ENCODE measurements around the gene MYH16.
A peak's percentile ranks its signal among the peaks of the same experiment; 100 is the strongest.
"Not testable (repeated sequence)": the region's sequence is repeated elsewhere in the genome, so short reads cannot be mapped to it uniquely, and the experiment has no call there.

MYH16 gene

GRCh38 chr7:99309111-99309510, 36.5 kb downstream of the MYH16 start:
- no peak for DNase-seq

- DNase-seq = no peak
These were observed 37.4 kb downstream of the MYH16 start for GRCh38 chr7:99310004-99310403.

DNA sequence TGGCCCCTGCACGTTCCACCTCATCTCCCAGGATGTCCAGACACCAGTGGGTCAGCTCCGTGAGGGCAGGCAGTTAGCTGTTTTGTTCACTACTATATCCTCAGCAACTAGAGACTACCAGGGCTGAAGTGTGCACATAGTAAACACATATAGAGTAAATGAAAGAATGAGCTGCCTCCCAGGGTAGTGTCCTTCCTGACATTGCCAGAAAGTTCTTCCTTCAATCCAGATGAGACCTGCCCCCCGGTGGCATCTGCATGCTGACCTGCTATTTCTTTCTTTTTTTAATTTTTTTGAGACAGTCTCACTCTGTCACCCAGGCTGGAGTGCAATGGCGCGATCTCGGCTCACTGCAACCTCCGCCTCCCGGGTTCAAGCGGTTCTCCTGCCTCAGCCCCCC, 39.1 kb downstream of the MYH16 start:
- DNase-seq = no peak

GRCh38 chr7:99312316-99313203, 39.9 kb downstream of the MYH16 start:
- peak; percentile 11 to 21 for DNase-seq

DNA sequence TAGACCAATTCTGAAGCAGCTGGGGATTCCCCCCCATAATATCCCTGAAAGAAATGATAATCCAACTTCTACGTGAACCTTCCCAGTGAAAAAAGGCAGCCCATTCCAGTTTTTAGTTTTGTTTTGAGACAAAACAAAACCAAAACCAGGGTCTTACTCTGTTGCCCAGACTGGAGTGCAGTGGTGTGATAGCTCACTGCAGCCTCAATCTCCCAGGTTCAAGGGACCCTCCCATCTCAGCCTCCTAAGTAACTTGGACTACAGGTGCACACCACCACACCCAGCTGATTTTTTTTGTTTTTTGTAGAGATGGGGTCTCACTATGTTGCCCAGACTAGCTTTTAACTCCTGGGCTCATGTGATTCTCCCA, 40.5 kb downstream of the MYH16 start:
- no peak for DNase-seq

- peak in 1 of 2 experiments; percentile 5 for DNase-seq
These were observed 41.9 kb downstream of the MYH16 start for GRCh38 chr7:99314504-99314903.

GRCh38 chr7:99320371-99320770, 47.7 kb downstream of the MYH16 start:
- DNase-seq = no peak

- not testable (repeated sequence) for DNase-seq
These were observed 50.0 kb downstream of the MYH16 start for GRCh38 chr7:99322659-99323058.

DNA sequence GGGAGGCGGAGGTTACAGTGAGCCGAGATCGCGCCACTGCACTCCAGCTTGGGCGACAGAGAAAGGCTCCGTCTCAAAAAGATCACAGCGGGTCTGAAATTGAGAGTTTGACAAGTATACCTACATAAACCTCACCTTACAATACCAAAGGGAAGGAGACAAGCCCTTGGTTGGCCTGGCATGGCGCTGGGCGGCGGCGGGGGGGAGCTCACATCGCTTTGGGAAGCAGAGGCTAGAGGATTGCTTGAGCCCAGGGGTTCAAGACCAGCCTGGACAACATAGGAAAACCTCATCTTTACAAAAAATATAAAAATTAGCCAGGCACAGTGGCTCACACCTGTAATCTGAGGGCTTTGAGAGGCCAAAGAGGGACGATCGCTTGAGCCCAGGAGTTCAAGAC, 51.9 kb downstream of the MYH16 start:
- no peak for DNase-seq

- DNase-seq = no peak
These were observed 52.4 kb downstream of the MYH16 start for GRCh38 chr7:99325001-99325493.

DNA sequence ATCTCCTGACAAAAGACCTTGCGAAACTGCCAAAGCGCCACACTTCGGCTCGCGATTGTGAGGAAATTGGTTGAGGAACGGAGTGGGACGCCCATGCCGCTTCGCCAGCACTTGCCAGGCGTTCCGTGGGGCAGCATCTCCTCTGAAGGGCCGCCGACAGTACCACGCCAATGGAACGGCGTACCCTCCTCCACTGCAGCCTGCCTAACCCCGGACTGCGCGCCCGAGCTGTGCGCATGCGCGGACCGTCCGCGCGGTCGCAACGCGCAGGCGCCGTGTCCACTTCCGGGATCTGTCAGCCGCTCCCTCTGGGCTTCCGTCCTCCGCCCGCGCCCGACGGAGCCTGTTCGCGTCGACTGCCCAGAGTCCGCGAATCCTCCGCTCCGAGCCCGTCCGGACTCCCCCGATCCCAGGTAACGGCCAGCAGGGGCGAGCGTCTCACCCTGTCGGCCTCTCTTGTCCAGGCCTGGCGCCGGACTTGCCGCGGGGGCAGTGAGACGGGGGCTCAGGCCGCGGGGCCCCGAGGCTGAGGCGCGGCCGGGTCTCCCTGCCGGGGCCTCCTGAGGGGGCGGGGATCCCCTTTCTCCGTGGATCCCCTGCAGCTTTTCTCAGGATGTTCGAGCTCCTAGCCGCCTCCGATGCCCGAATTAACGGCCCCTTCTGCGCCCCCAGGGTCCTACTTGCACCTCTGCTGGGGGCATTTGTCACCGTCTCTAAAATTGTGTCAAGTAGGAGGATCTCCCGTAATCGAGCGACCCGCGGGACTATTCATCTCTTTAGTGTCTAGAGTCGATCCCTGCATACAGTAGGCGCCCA, 53.2 kb downstream of the MYH16 start, which contains the start of gene ARPC1A:
TSS of gene ARPC1A (plus strand) at position 307 of the 816 bp plus-strand sequence. CDS start 7,456 bp downstream, outside the sequence.
- peak; percentile 76 to 95 for DNase-seq

GRCh38 chr7:99326408-99326782, 53.8 kb downstream of the MYH16 start:
- no peak for DNase-seq

DNA sequence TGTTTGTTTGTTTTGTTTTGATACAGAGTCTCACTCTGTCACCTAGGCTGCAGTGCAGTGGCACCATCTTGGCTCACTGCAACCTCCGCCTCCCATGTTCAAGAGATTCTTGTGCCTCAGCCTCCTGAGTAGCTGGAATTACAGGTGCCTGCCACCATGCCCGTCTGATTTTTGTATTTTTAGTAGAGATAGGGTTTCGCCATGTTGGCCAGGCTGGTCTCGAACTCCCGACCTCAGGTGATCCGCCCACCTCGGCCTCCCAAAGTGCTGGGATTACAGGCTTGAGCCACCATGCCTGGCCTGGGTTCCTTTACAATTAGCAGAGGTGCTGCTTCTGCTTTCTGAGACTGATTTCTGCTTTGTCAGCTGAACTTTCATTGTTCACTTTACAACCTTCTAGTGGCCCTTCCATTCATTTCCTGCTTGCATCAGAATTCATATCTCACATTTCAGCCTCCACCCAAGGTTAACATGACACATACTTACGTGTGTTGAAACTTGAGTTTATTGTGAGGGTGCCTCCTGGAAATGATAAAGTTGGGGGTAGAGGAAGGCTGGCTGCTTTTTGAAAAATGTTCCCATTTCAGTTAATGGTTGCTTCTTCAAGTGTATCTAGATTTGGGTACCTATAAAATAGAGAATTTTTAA, 57.8 kb downstream of the MYH16 start:
- not testable (repeated sequence) for DNase-seq

DNA sequence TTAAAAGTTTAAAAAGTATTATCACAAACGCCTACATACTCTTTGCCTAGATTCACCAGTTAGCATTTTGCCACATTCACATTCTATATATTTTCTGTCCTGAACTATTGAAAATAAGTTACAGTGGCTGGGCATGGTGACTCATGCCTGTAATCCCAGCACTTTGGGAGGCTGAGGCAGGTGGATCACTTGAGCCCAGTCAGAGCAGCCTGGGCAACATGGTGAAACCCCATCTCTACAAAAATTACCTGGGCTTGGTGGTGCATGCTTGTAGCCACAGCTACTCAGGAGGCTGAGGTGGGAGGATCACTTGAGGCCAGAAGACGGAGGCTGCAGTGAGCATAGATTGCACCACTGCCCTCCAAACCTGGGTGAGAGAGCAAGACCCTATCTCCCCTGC, 58.4 kb downstream of the MYH16 start:
- DNase-seq = no peak

- DNase-seq = no peak
These were observed 67.0 kb downstream of the MYH16 start for GRCh38 chr7:99339595-99339994.

DNA sequence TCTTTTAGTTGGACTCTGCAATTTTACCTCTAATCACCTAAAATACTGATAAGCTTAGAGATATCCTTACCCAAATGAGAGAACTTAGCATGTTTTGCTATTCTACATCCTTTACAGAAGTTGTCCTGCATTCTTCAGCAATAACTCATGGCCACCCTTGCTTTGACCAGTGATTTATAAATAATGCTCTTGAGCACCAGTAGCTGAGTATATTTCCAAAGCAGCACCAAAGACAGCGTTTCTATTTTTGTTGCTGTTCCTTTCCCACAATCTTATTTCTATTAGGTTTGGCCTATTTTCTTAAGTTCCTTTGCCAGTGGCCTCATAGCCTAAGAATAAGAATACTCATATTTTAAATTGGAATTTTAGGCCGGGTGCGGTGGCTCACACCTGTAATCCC, 68.0 kb downstream of the MYH16 start:
- DNase-seq = no peak

GRCh38 chr7:99344061-99344647, 71.5 kb downstream of the MYH16 start:
- no peak for DNase-seq

DNA sequence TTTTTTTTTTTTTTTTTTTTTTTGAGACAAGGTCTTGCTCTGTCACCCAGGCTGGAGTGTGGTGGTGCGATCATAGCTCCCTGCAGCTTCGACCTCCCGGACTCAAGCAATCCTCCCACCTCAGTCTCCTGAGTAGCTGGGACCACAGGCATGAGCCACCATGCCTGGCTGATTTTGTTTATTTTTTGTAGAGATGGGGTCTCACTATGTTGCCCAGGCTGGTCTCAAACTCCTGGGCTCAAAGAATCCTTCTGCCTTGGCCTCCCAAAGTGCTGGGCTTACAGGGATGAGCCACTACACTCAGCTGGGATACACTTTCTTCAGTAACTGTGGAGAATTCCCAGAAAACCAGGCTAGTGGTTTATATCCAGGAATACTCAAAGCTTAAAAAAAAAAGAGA, 78.0 kb downstream of the MYH16 start:
- DNase-seq = not testable (repeated sequence)

DNA sequence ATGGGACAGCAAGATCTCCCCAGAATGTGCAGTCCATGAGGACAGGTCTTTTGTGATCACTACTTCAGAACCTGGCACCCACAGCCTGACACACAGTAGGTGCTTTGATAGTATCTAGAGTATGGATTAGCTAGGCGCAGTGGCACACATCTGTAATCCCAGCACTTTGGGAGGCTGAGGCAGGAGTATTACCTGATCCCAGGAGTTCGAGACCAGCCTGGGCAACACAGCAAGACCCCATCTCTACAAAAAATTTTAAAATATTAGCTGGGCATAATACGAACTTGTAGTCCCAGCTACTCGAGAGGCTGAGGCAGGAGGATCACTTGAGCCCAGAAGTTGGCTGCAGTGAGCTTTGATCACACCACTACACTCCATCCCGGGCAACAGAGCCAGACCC, 79.6 kb downstream of the MYH16 start:
- DNase-seq = no peak

- no peak for DNase-seq
These were observed 82.5 kb downstream of the MYH16 start for GRCh38 chr7:99355098-99355497.

DNA sequence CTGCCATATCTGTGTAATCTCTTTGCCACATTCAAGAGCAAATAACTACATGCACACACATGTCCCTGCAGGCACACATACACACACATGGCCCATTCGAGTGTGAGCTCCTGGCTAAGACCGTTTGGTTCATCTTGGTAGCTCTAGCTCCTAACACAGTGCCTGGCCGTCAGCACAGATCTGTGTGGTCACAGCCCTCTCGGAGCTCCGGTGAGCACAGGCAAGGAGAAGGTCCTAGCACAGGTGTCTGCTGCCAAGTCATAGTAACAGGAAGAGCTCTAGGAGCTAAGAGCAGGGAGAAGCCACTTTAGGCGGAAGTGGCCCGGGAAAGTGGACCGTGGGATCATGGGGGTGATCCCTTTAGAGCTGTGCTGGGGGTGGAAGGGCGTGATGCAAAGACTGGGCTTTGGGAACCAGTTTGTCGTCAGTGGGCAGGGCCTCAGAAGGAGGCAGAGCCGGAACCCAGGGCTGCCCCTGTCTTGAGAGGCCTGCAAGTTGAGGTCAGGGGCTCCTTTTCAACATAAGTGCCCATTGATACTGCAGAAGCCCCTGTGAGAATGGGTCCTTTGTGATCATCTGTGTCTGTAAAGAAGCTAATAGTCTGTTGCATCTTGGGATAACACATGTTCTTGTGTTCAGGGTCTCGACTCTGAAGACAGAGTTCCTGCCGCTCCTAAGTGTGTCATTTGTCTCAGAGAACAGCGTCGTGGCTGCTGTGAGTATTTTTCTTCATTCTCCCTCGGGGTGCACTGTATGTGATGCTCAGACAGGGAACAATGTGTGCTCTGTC, 85.3 kb downstream of the MYH16 start:
- DNase-seq = no peak

GRCh38 chr7:99358521-99358920, 85.9 kb downstream of the MYH16 start:
- DNase-seq = not testable (repeated sequence)

All from NCI-H187 (cell line).